Hepatocyte (in vitro differentiated cells): ENCODE results near the gene STYK1. TPM values are rescaled to one million over a fixed set of nuclear protein-coding genes. Genes with fewer than 3 reads are reported as not detected.

ENCODE experiments used
- DNase-seq: peaks from one replicate; pipeline ENCODE4 v3.0.0-alpha.2; 2016; ENCODE audit warnings: low spot score
- H2AFZ ChIP-seq: fragments of 200-600 bp; sonication (generic); 2 replicates; pipeline ENCODE4 v1.6.0; 2016; ENCODE audit warnings: antibody characterized with exemption, mild to moderate bottlenecking
- H3K27ac ChIP-seq: fragments of 200-600 bp; sonication (generic); 2 replicates; pipeline ENCODE4 v1.5.1; 2016; ENCODE audit warnings: mild to moderate bottlenecking
- H3K27me3 ChIP-seq: fragments of 200-600 bp; sonication (generic); 2 replicates; pipeline ENCODE4 v1.6.1; 2016
- H3K36me3 ChIP-seq: fragments of 200-600 bp; sonication (generic); replicated peaks from 2 replicates; pipeline ENCODE4 v1.5.1; 2016; ENCODE audit warnings: low read depth; ENCODE audit not compliant: insufficient read depth
- H3K4me1 ChIP-seq: fragments of 200-600 bp; sonication (generic); 2 replicates; pipeline ENCODE4 v1.5.1; 2016; ENCODE audit warnings: mild to moderate bottlenecking, moderate library complexity; ENCODE audit not compliant: insufficient read depth
- H3K4me2 ChIP-seq: fragments of 200-600 bp; sonication (generic); 2 replicates; pipeline ENCODE4 v1.6.0; 2016
- H3K4me3 ChIP-seq: fragments of 200-600 bp; sonication (generic); 2 replicates; pipeline ENCODE4 v1.5.1; 2016; ENCODE audit warnings: mild to moderate bottlenecking
- H3K79me2 ChIP-seq: fragments of 200-600 bp; sonication (generic); 2 replicates; pipeline ENCODE4 v1.6.0; 2017; ENCODE audit warnings: mild to moderate bottlenecking
- H3K9me2 ChIP-seq: fragments of 200-600 bp; sonication (generic); replicated peaks from 2 replicates; pipeline ENCODE4 v1.6.0; 2017; ENCODE audit warnings: mild to moderate bottlenecking; ENCODE audit not compliant: insufficient read depth
- H3K9me3 ChIP-seq: fragments of 200-600 bp; sonication (generic); 2 replicates; pipeline ENCODE4 v1.5.1; 2016; ENCODE audit warnings: low read depth, mild to moderate bottlenecking
- H4K20me1 ChIP-seq: fragments of 200-600 bp; sonication (generic); 2 replicates; pipeline ENCODE4 v1.6.0; 2016; ENCODE audit warnings: mild to moderate bottlenecking; ENCODE audit not compliant: insufficient read depth, poor library complexity, severe bottlenecking
- CTCF ChIP-seq: fragments of 200-600 bp; sonication (generic); IDR thresholded peaks from 2 replicates; pipeline ENCODE4 v1.5.1; 2016; ENCODE audit warnings: antibody characterized with exemption, mild to moderate bottlenecking; ENCODE audit not compliant: poor library complexity
- EZH2 ChIP-seq: fragments of 200-600 bp; sonication (generic); IDR thresholded peaks from 2 replicates; pipeline ENCODE4 v1.6.1; 2016; ENCODE audit warnings: antibody characterized with exemption, mild to moderate bottlenecking, borderline replicate concordance
- EZH2phosphoT487 ChIP-seq: fragments of 200-600 bp; sonication (generic); IDR thresholded peaks from one replicate; pipeline ENCODE4 v1.6.1; 2018; ENCODE audit warnings: antibody characterized with exemption, mild to moderate bottlenecking, low read depth, moderate library complexity; ENCODE audit not compliant: unreplicated experiment, severe bottlenecking
- WGBS: methylation state at CpG from one replicate; pipeline ENCODE4 v1.1.6; 2016; ENCODE audit warnings: low lambda C conversion rate; ENCODE audit errors: missing lambda C conversion rate; 5-methylcytosine and 5-hydroxymethylcytosine counted together
- polyA plus RNA-seq: library from polyadenylated mRNA; unstranded; fragments of >200 nt; fragmentation: Nextera tagmentation; extraction: Ambion mirVana; gene quantifications from 2 replicates; pipeline ENCODE4 v1.2.1, GENCODE V29; 2016
- total RNA-seq: library from RNA; depleted of rRNA; stranded (reverse); fragments of >200 nt; gene quantifications from 2 replicates; pipeline ENCODE4 v1.2.3, GENCODE V29; 2014

STYK1 gene
- total and polyA plus RNA-seq, 2 experiments from 2014 or later = 0.58 to 3.6 TPM

DNA sequence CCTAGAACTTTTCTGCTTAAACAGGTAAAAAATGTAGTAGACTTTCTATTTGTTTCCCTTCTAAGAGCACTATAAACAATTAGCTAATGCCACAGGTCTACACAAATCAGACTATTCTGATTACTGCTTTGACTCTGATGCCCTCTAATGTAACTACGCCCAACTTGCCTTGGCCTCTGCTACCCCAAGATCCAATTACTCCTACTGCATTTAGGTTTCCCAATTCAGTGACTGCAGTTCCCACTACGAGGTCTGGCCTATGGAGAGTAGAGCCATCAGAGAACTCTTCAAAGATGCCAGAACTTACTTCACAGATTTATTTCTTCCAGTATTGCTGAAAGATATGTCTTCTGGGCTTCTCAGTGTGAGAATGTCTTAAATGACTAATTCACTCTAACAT lies 15.3 kb upstream of the STYK1 start:
- no peak overlapping the region for H2AFZ ChIP-seq
- H3K36me3 ChIP-seq = no peaks in the 10 kb centered on the region
- no peaks in the 10 kb centered on the region for H3K27me3 ChIP-seq
- TF ChIP-seq EZH2phosphoT487 (no peak), EZH2 (no peak), CTCF (no peak)
- H3K79me2 ChIP-seq = no peaks in the 10 kb centered on the region
- no peaks in the 10 kb centered on the region for H3K9me3 ChIP-seq
- H3K4me1 ChIP-seq = no peaks in the 10 kb centered on the region
- WGBS = 94% methylated on average over 2 of the region's 2 CpGs
- no peaks in the 10 kb centered on the region for H3K9me2 ChIP-seq
- no peak overlapping the region for H3K27ac ChIP-seq
- no peak for DNase-seq
- no peaks in the 10 kb centered on the region for H4K20me1 ChIP-seq
- H3K4me2 ChIP-seq = no peak overlapping the region
- no peak overlapping the region for H3K4me3 ChIP-seq

GRCh38 chr12:10688042-10688441 lies 14.2 kb upstream of the STYK1 start:
- H3K27ac ChIP-seq = no peak overlapping the region
- no peaks in the 10 kb centered on the region for H4K20me1 ChIP-seq
- no peaks in the 10 kb centered on the region for H3K9me2 ChIP-seq
- no peaks in the 10 kb centered on the region for H3K9me3 ChIP-seq
- no peaks in the 10 kb centered on the region for H3K4me1 ChIP-seq
- no peak for TF ChIP-seq CTCF
- no peak for TF ChIP-seq EZH2phosphoT487
- no peak for TF ChIP-seq EZH2
- no peak overlapping the region for H3K4me3 ChIP-seq
- no peak overlapping the region for H2AFZ ChIP-seq
- no peaks in the 10 kb centered on the region for H3K27me3 ChIP-seq
- H3K36me3 ChIP-seq = no peaks in the 10 kb centered on the region
- DNase-seq = no peak
- no peak overlapping the region for H3K4me2 ChIP-seq
- 77% methylated on average over 1 of the region's 1 CpG for WGBS
- H3K79me2 ChIP-seq = no peaks in the 10 kb centered on the region

DNA sequence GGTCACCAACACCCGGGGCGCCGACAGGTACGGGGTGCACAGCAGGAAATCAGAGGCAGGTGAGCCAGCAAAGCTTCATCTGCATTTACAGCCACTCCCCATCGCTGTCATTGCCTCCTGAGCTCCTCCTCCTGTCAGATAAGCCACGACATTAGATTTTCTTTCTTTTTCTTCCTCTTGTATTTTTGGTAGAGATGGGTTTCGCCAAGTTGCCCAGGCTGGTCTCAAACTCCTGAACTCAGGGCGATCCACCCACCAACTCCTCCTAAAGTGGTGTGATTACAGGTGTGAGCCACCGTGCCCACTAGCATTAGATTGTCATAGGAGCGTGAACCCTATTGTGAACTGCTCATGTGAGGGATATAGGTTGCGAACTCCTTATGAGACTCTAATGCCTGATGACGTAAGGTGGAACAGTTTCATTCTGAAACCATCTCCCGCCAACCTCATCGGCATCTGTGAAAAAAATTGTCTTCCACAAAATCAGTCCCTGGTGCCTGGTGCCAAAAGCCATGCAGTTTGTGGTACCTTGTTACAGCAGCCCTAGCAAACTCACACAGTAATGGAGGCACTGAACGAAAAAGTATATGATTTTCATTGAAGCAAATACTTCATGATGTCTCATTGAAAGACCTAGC lies 1.5 kb downstream of the STYK1 start:
- Histone ChIP-seq H3K27ac (no peak overlapping the region), H3K4me1 (no peaks in the 10 kb centered on the region), H3K9me2 (no peaks in the 10 kb centered on the region), H2AFZ (no peak overlapping the region), H3K36me3 (no peaks in the 10 kb centered on the region), H3K79me2 (no peaks in the 10 kb centered on the region), H3K9me3 (no peaks in the 10 kb centered on the region), H3K4me2 (no peak overlapping the region), H3K27me3 (peaks cover 4% of the 10 kb centered on the region), H4K20me1 (no peaks in the 10 kb centered on the region), H3K4me3 (no peak overlapping the region)
- TF ChIP-seq CTCF (no peak), EZH2phosphoT487 (no peak), EZH2 (no peak)
- DNase-seq = no peak
- WGBS = 86% methylated on average over 15 of the region's 15 CpGs

DNA sequence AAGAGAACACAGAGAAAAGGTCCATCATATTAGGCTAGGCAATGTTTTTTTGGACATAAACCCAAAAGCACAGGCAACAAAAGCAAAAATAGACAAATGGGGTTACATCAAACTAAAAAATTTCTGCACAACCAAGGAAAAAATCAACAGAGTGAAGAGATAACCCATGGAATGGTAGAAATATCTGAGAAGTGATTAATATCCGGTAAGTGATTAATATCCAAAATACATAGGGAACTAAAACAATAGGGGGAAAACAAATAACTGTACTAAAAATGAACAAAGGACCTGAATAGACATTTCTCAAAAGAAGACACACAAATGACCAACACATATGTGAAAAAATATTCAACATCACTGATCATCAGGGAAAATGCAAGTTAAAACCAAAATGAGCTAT lies 4.3 kb downstream of the STYK1 start:
- Histone ChIP-seq H3K79me2 (no peaks in the 10 kb centered on the region), H3K4me1 (no peaks in the 10 kb centered on the region), H3K27me3 (peaks cover 4% of the 10 kb centered on the region), H3K9me3 (no peaks in the 10 kb centered on the region), H2AFZ (no peak overlapping the region), H3K4me2 (no peak overlapping the region), H3K4me3 (no peak overlapping the region), H4K20me1 (no peaks in the 10 kb centered on the region), H3K36me3 (no peaks in the 10 kb centered on the region), H3K9me2 (no peaks in the 10 kb centered on the region), H3K27ac (no peak overlapping the region)
- DNase-seq = no peak
- 97% methylated on average over 1 of the region's 1 CpG for WGBS
- TF ChIP-seq EZH2 = no peak
- no peak for TF ChIP-seq EZH2phosphoT487
- TF ChIP-seq CTCF = no peak
